LNCaP clone FGC (cell line): ENCODE measurements around the gene ST8SIA4.

Experiments used
- DNase-seq: peaks from one replicate; pipeline ENCODE4 v3.0.0-alpha.2; 2011; ENCODE audit warnings: low read depth
- H3K4me3 ChIP-seq: 2 replicates; pipeline ENCODE4 v1.5.1; 2011; ENCODE audit warnings: mild to moderate bottlenecking, low read depth, low read length, control low read depth
- TF ChIP-seq, protein P1 (sequence below): IDR thresholded peaks from 2 replicates; pipeline ENCODE4 v1.5.1; 2012; ENCODE audit warnings: mild to moderate bottlenecking; ENCODE audit not compliant: control insufficient read depth, insufficient read depth; ENCODE audit errors: extremely low read depth

Gene ST8SIA4

DNA sequence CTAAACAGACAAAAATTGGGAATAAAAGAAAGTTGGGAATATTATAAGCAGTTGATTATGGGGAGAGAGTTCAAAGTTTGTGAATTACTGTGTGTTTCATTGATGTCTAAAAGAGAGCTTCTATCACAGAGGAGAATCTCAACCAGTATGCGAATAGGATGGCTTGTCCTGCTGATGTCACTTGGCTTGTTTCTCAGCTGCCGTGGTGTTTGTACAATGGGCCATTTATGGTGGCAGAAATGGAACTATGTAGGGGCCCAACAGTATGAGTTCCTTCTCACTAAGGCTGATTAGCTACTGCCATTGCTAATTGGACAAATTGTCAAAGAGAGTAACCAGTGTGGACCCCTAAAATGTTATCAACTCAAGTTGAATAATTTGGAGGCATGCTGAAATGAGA is 103.9 kb downstream of the ST8SIA4 start:
- no peak for DNase-seq
- TF ChIP-seq, protein P1, sequence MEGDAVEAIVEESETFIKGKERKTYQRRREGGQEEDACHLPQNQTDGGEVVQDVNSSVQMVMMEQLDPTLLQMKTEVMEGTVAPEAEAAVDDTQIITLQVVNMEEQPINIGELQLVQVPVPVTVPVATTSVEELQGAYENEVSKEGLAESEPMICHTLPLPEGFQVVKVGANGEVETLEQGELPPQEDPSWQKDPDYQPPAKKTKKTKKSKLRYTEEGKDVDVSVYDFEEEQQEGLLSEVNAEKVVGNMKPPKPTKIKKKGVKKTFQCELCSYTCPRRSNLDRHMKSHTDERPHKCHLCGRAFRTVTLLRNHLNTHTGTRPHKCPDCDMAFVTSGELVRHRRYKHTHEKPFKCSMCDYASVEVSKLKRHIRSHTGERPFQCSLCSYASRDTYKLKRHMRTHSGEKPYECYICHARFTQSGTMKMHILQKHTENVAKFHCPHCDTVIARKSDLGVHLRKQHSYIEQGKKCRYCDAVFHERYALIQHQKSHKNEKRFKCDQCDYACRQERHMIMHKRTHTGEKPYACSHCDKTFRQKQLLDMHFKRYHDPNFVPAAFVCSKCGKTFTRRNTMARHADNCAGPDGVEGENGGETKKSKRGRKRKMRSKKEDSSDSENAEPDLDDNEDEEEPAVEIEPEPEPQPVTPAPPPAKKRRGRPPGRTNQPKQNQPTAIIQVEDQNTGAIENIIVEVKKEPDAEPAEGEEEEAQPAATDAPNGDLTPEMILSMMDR: no peak
- H3K4me3 ChIP-seq: no peak overlapping the region

DNA sequence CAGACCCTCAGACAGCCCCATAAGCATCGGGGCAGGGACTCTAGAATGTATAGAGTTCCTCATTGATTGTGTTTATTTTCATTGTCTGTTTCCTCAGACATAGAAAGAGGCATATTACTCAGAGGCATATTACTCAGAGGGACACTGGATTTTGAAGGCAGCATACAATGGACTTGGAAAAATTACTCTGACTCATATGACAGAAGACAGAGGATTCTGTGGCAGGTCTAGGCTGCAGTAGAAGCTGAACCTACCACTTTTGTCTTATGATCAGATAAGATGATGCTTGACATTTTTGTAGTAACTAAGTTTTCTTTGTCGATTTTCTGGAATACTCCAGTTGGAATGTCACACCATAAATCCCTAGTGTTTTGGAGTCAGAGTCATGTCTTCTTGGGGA is 105.2 kb downstream of the ST8SIA4 start:
- TF ChIP-seq, protein P1: no peak
- H3K4me3 ChIP-seq: no peak overlapping the region
- DNase-seq: no peak

DNA sequence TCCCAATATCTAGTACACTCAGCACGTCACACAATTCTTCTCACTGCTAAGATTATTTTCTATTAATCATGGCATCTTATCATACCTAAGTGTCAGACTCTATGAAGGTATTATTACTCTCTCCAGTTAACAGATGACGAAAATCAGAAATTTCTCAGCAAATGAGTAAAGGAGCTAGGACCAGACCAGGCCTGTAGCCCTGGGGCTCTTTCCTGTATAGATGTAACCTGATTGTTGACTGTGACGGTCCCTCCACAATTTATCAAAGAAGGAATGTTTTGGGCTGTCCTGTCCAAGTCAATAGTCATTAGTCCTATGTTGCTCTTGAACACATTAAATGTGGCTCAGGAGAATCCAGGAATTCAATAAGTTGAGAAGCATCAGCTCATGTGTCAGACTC is 106.2 kb downstream of the ST8SIA4 start:
- no peak overlapping the region for H3K4me3 ChIP-seq
- TF ChIP-seq, protein P1: no peak
- DNase-seq: no peak

DNA sequence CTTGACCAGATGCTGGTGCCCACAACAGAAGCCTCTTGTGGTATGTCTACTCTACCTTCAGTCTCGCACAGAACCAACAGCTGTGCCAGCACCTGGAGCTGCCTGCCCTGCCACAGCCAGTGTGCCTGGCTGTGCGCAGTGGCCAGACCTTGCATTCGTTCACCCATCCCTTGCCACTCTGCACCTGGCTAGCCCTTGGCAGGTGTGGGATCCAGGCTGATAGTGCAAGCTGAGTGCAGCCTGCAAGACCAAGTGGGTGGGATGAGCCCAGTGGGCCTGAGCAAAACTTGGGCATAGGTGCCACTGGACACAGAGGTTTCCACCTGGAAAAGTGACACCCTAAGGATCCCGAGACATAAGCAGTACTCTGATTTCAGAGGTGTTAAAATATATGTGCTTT is 108.2 kb downstream of the ST8SIA4 start:
- TF ChIP-seq, protein P1: no peak
- no peak for DNase-seq
- H3K4me3 ChIP-seq: no peak overlapping the region

DNA sequence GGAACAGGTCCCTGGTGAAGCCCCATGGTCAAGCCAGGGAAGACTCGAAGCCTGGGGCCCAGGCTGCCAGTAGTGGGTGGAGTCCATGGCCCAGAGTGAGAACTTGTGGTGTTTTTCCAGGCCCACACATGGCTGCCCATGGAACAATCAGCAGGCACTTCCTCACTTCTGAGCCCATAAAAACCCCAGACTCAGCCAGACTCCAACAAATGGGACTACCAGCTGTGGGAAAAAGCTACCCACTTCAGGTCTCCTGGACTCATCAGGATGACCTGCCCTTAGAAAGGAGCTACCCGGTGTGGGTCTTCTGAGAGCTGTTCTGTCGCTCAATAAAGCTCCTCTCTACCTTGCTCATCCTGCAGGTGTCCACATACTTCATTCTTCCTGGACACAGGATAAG is 108.9 kb downstream of the ST8SIA4 start:
- no peak for DNase-seq
- TF ChIP-seq, protein P1: no peak
- H3K4me3 ChIP-seq: no peak overlapping the region

DNA sequence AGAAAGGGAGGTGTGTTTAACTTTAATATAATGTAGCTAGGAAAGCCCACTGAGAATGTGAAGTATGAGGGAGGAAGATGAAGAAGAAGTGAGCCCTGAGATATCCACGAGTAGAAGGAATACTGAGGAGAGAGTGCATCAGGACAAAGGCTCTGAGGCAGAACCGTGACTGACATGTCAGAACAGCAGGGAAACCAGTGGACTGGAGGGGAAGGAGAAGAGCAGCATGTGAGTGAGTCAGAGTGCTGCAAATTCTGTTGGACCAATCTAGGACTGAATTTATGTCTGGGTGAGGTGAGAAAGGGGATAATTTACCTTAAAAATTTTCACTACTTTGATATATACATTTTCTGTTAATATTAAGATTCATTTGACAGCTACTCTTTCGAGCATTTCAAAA is 110.3 kb downstream of the ST8SIA4 start:
- no peak for DNase-seq
- TF ChIP-seq, protein P1: no peak

DNA sequence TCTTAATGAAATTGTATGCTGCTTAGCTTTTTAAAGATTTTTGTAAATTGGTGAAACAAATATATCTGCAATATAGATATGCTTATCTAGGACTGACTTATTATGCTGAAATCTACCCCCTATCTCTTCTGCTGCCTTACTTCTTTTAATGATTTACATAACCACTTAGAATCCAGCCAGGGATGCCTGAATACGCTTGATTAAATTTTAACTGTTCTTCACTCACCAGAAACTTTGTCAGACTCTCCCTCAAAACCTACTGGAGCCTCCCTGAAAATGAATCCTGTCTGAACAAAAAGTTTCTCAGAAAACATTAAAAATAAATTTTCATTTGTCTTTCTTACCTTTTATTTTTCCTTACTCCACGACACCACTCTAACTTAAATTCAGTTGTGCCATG is 111.7 kb downstream of the ST8SIA4 start:
- TF ChIP-seq, protein P1: no peak
- no peak for DNase-seq
- no peak overlapping the region for H3K4me3 ChIP-seq

More for the DNA sequence above, 110.3 kb downstream of the ST8SIA4 start:
- no peak overlapping the region for H3K4me3 ChIP-seq
